Limb (tissue), 2 donors: ENCODE measurements around the gene MKLN1.

Experiments used
- DNase-seq, 2 donors: peaks; one replicate each; pipeline ENCODE4 v3.0.0-alpha.2; 2016; ENCODE audit errors: extremely low spot score in 2 of 2

The MKLN1 gene

GRCh38 chr7:131544449-131545301 is 217.0 kb downstream of the MKLN1 start:
- DNase-seq = no peak

GRCh38 chr7:131546126-131546525 is 218.4 kb downstream of the MKLN1 start:
- no peak for DNase-seq
